A673 (cell line): ENCODE measurements around the gene SLC44A2. TPM values are rescaled to one million over a fixed set of nuclear protein-coding genes. Genes with fewer than 3 reads are reported as not detected.

Experiments
- BruUV-seq: library from RNA; stranded (reverse); fragments of 400-500 nt; replicated peaks from 2 replicates; lab custom pipeline; 2021; lab: Mats Ljungman, UMichigan
- CTCF ChIA-PET: fragments of 300-600 bp; sonication (Branson Sonifier 250); formaldehyde crosslinking; loops from one replicate; lab custom pipeline; 2022; ENCODE audit warnings: antibody characterized with exemption; lab: Charles Lee
- POLR2A ChIA-PET: fragments of 300-600 bp; sonication (Branson Sonifier 250); formaldehyde crosslinking; loops from one replicate; lab custom pipeline; 2022; ENCODE audit warnings: antibody characterized with exemption; ENCODE audit not compliant: low non-redundant PET; lab: Charles Lee
- DNase-seq: peaks from one replicate; pipeline ENCODE4 v3.0.0-alpha.2; 2015; ENCODE audit warnings: low spot score
- H3K27ac ChIP-seq: fragments of 200-600 bp; sonication (generic); 2 replicates; pipeline ENCODE4 v1.5.1; 2016; ENCODE audit warnings: mixed run types, low read depth, mild to moderate bottlenecking, mixed read lengths, antibody characterized with exemption, low read length; ENCODE audit not compliant: poor library complexity, severe bottlenecking
- H3K27me3 ChIP-seq: fragments of 200-600 bp; sonication (generic); replicated peaks from 2 replicates; pipeline ENCODE4 v1.6.1; 2017; ENCODE audit warnings: mixed run types, low read depth, mild to moderate bottlenecking, mixed read lengths, antibody characterized with exemption, low read length; ENCODE audit not compliant: insufficient read depth, poor library complexity
- H3K36me3 ChIP-seq: fragments of 200-600 bp; sonication (generic); 2 replicates; pipeline ENCODE4 v1.6.1; 2016; ENCODE audit warnings: mixed run types, mild to moderate bottlenecking, mixed read lengths, antibody characterized with exemption, low read length; ENCODE audit not compliant: insufficient read depth, poor library complexity, severe bottlenecking
- H3K4me1 ChIP-seq: fragments of 200-600 bp; sonication (generic); 2 replicates; pipeline ENCODE4 v1.6.1; 2017; ENCODE audit warnings: mixed run types, mild to moderate bottlenecking, mixed read lengths, antibody characterized with exemption, low read length; ENCODE audit not compliant: insufficient read depth, poor library complexity, severe bottlenecking
- H3K4me3 ChIP-seq: fragments of 200-600 bp; sonication (generic); 2 replicates; pipeline ENCODE4 v1.5.1; 2016; ENCODE audit warnings: low read depth, mixed run types, mild to moderate bottlenecking, mixed read lengths, low read length; ENCODE audit not compliant: poor library complexity, severe bottlenecking
- H3K9me3 ChIP-seq: fragments of 200-600 bp; sonication (generic); 2 replicates; pipeline ENCODE4 v1.6.1; 2016; ENCODE audit warnings: mixed run types, low read depth, mild to moderate bottlenecking, mixed read lengths, antibody characterized with exemption, low read length; ENCODE audit not compliant: poor library complexity, severe bottlenecking
- EZH2 ChIP-seq: fragments of 200-600 bp; sonication (generic); IDR thresholded peaks from 2 replicates; pipeline ENCODE4 v1.6.1; 2017; ENCODE audit warnings: borderline replicate concordance, low read depth, mild to moderate bottlenecking, mixed read lengths, antibody characterized with exemption, low read length; ENCODE audit not compliant: poor library complexity, severe bottlenecking
- intact Hi-C: fragments of 100-400 bp; cut with micrococcal nuclease; formaldehyde crosslinking; loops from one replicate; pipeline ENCODE4 v1.10.0; 2022; ENCODE audit not compliant: unreplicated experiment
- total RNA-seq: library from RNA; stranded (reverse); gene quantifications from 2 replicates; pipeline ENCODE4 v1.2.3, GENCODE V29; 2021
- TF ChIP-seq, protein P1 (sequence below): fragments of 300-800, 200-600 bp; sonication (generic); conservative IDR thresholded peaks from 2 replicates; pipeline ENCODE4 v1.5.1; 2017; ENCODE audit warnings: low read depth, mild to moderate bottlenecking, antibody characterized with exemption, low read length, moderate library complexity, mixed read lengths

SLC44A2 gene
- total RNA-seq, 1 experiment from 2014 or later, result 35.4 TPM

DNA sequence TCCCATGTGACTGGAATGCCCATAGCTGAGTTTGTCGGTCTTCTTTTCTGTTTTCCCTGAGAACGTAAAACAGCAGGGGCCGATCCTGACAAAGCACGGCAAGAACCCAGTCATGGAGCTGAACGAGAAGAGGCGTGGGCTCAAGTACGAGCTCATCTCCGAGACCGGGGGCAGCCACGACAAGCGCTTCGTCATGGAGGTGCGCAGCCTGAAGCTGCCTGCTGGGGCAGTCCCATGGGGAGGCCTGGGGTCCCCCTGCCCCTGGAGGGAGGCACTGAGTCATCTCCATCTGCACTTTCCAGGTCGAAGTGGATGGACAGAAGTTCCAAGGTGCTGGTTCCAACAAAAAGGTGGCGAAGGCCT, 57.7 kb downstream of the SLC44A2 start:
- Histone ChIP-seq H3K27me3 (no peaks in the 10 kb centered on the region), H3K27ac (peak overlapping the region; percentile 30), H3K9me3 (no peaks in the 10 kb centered on the region), H3K36me3 (peaks cover 100% of the 10 kb centered on the region), H3K4me3 (no peak overlapping the region), H3K4me1 (no peaks in the 10 kb centered on the region)
- POLR2A ChIA-PET, result no interaction called here
- CTCF ChIA-PET, result interaction anchor here (1.0 to 1.4 kb wide), 2 partner anchors 17 to 102 kb away, joined by 3 to 4 read pairs; no protein-coding TSS in a partner anchor
- intact Hi-C loops, result no loop called here
- BruUV-seq, result no TSS peak
- TF ChIP-seq, protein P1, sequence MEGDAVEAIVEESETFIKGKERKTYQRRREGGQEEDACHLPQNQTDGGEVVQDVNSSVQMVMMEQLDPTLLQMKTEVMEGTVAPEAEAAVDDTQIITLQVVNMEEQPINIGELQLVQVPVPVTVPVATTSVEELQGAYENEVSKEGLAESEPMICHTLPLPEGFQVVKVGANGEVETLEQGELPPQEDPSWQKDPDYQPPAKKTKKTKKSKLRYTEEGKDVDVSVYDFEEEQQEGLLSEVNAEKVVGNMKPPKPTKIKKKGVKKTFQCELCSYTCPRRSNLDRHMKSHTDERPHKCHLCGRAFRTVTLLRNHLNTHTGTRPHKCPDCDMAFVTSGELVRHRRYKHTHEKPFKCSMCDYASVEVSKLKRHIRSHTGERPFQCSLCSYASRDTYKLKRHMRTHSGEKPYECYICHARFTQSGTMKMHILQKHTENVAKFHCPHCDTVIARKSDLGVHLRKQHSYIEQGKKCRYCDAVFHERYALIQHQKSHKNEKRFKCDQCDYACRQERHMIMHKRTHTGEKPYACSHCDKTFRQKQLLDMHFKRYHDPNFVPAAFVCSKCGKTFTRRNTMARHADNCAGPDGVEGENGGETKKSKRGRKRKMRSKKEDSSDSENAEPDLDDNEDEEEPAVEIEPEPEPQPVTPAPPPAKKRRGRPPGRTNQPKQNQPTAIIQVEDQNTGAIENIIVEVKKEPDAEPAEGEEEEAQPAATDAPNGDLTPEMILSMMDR, result no peak
- TF ChIP-seq EZH2, result no peak
- peak; percentile 56 for DNase-seq

DNA sequence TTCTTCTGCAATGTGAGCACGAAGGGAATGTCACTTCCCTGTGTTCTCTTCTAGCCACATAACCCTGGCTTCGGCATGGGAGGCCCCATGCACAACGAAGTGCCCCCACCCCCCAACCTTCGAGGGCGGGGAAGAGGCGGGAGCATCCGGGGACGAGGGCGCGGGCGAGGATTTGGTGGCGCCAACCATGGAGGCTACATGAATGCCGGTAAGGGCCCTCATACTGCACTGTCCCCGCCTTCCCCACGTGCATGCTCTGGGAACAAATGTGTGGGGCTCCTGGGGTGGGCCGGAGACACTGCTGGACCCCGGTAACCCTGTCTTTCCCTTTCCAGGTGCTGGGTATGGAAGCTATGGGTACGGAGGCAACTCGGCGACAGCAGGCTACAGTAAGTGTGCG, 58.2 kb downstream of the SLC44A2 start:
- DNase-seq, result no peak
- Histone ChIP-seq H3K36me3 (peaks cover 100% of the 10 kb centered on the region), H3K27me3 (no peaks in the 10 kb centered on the region), H3K4me1 (no peaks in the 10 kb centered on the region), H3K9me3 (no peaks in the 10 kb centered on the region), H3K4me3 (no peak overlapping the region), H3K27ac (no peak overlapping the region)
- ChIA-PET CTCF (interaction anchor here (1.0 to 1.4 kb wide), 2 partner anchors 16 to 103 kb away, joined by 3 to 4 read pairs; no protein-coding TSS in a partner anchor), POLR2A (no interaction called here)
- no TSS peak for BruUV-seq
- TF ChIP-seq, protein P1, result no peak
- no peak for TF ChIP-seq EZH2
- intact Hi-C loops, result no loop called here

DNA sequence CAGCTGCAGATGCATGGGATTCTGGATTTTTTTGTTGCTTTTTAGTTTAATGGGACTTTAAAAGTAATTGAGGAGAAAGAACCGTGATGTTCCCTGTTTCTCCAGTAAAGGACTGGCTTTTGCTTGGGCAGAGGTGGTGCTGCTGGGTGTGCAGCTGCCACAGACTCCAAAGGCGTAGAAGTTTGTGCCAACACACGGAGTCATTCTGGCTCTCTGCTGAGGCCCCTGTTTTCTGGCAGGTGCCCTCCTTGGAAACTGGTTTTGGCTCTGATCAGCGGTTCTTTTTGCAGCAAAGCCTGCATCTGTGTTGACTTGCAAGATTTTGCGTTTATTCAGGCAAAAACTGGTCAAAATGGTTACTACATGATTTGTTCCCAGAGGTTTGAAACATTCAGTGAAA, 59.9 kb downstream of the SLC44A2 start:
- CTCF ChIA-PET, result no interaction called here
- BruUV-seq, result TSS peak; percentile 46
- H3K9me3 ChIP-seq, result no peaks in the 10 kb centered on the region

More for the DNA sequence above, 59.9 kb downstream of the SLC44A2 start:
- Histone ChIP-seq H3K27ac (no peak overlapping the region), H3K4me1 (no peaks in the 10 kb centered on the region), H3K4me3 (no peak overlapping the region), H3K36me3 (peaks cover 100% of the 10 kb centered on the region), H3K27me3 (no peaks in the 10 kb centered on the region)
- TF ChIP-seq, protein P1, result no peak
- no peak for TF ChIP-seq EZH2
- POLR2A ChIA-PET, result no interaction called here
- intact Hi-C loops, result no loop called here
- no peak for DNase-seq
